Astrocyte (in vitro differentiated cells and primary cell): Measurements from ENCODE around the gene AQP12A. TPM values are rescaled to one million over a fixed set of nuclear protein-coding genes. Genes with fewer than 3 reads are reported as not detected.

Experiments
- DNase-seq: peaks from one replicate; pipeline ENCODE4 v3.0.0-alpha.2; 2010; ENCODE audit warnings: low read depth
- FAIRE-seq: peaks from 2 replicates; lab custom pipeline; 2011; peaks lifted over from hg19 to GRCh38; lab: Jason Lieb, UNC
- H2AFZ ChIP-seq: 2 replicates; pipeline ENCODE4 v1.6.0; 2012; ENCODE audit warnings: low read depth, low read length, inconsistent platforms
- H3K27ac ChIP-seq: 2 replicates; pipeline ENCODE4 v1.5.1; 2011; ENCODE audit warnings: low read depth, low read length, inconsistent platforms
- H3K27me3 ChIP-seq: 2 replicates; pipeline ENCODE4 v1.6.0; 2011; ENCODE audit warnings: low read length, inconsistent platforms; ENCODE audit not compliant: insufficient read depth
- H3K36me3 ChIP-seq: 2 replicates; pipeline ENCODE4 v1.5.1; 2011; ENCODE audit warnings: low read length, inconsistent platforms; ENCODE audit not compliant: insufficient read depth
- H3K4me1 ChIP-seq: 2 replicates; pipeline ENCODE4 v1.5.1; 2011; ENCODE audit warnings: low read length, inconsistent platforms; ENCODE audit not compliant: insufficient read depth
- H3K4me2 ChIP-seq: 2 replicates; pipeline ENCODE4 v1.6.0; 2012; ENCODE audit warnings: low read length, inconsistent platforms
- H3K4me3 ChIP-seq: 2 replicates; pipeline ENCODE4 v1.5.1; 2011; ENCODE audit warnings: low read depth, mild to moderate bottlenecking, low read length, inconsistent platforms; ENCODE audit not compliant: insufficient read depth
- H3K79me2 ChIP-seq: 2 replicates; pipeline ENCODE4 v1.6.0; 2012; ENCODE audit warnings: mild to moderate bottlenecking, low read length, inconsistent platforms; ENCODE audit not compliant: insufficient read depth
- H3K9ac ChIP-seq: 2 replicates; pipeline ENCODE4 v1.6.0; 2012; ENCODE audit warnings: mild to moderate bottlenecking, low read length, inconsistent platforms
- H3K9me3 ChIP-seq: 2 replicates; pipeline ENCODE4 v1.5.1; 2012; ENCODE audit warnings: low read depth, mild to moderate bottlenecking, low read length, inconsistent platforms; ENCODE audit not compliant: insufficient read depth
- H4K20me1 ChIP-seq: 2 replicates; pipeline ENCODE4 v1.6.0; 2012; ENCODE audit warnings: low read length, inconsistent platforms; ENCODE audit not compliant: insufficient read depth
- H3K27ac Mint-ChIP-seq: one replicate; pipeline ENCODE4 v1.8.0; 2021; ENCODE audit warnings: mild to moderate bottlenecking, mixed read lengths; ENCODE audit not compliant: unreplicated experiment
- H3K27me3 Mint-ChIP-seq: one replicate; pipeline ENCODE4 v1.8.0; 2021; ENCODE audit warnings: low read depth, mixed read lengths; ENCODE audit not compliant: unreplicated experiment
- H3K36me3 Mint-ChIP-seq: one replicate; pipeline ENCODE4 v1.8.0; 2021; ENCODE audit warnings: low read depth, mixed read lengths; ENCODE audit not compliant: unreplicated experiment
- H3K4me1 Mint-ChIP-seq: one replicate; pipeline ENCODE4 v1.8.0; 2021; ENCODE audit warnings: low read depth, mixed read lengths; ENCODE audit not compliant: unreplicated experiment
- H3K4me3 Mint-ChIP-seq: one replicate; pipeline ENCODE4 v1.8.0; 2021; ENCODE audit warnings: mild to moderate bottlenecking, moderate library complexity, mixed read lengths; ENCODE audit not compliant: unreplicated experiment
- H3K9me3 Mint-ChIP-seq: one replicate; pipeline ENCODE4 v1.8.0; 2021; ENCODE audit warnings: mild to moderate bottlenecking, mixed read lengths; ENCODE audit not compliant: unreplicated experiment
- CTCF ChIP-seq: IDR thresholded peaks from 2 replicates; pipeline ENCODE4 v1.5.1; 2011; ENCODE audit warnings: low read depth, mild to moderate bottlenecking, inconsistent platforms, low read length, moderate library complexity; ENCODE audit not compliant: insufficient read depth
- EZH2 ChIP-seq: IDR thresholded peaks from 2 replicates; pipeline ENCODE4 v1.6.1; 2012; ENCODE audit warnings: mild to moderate bottlenecking, low read length, inconsistent platforms; ENCODE audit not compliant: insufficient read depth
- total RNA-seq: library from RNA; stranded (reverse); gene quantifications from 2 replicates; pipeline ENCODE4 v1.2.1, GENCODE V29; 2021

The AQP12A gene
- total RNA-seq, 1 donor from 2014 or later: not detected

- Mint-ChIP-seq H3K27ac (no peak overlapping the region), H3K36me3 (peaks cover 3% of the 10 kb centered on the region), H3K4me1 (no peaks in the 10 kb centered on the region), H3K4me3 (no peak overlapping the region), H3K27me3 (peaks cover 15% of the 10 kb centered on the region), H3K9me3 (no peaks in the 10 kb centered on the region)
- no peak overlapping the region for H3K9ac ChIP-seq
- no peaks in the 10 kb centered on the region for H3K9me3 ChIP-seq
- no peak overlapping the region for H3K27ac ChIP-seq
- DNase-seq (no peak), FAIRE-seq (no peak)
- no peak overlapping the region for H3K4me2 ChIP-seq
- no peaks in the 10 kb centered on the region for H3K36me3 ChIP-seq
- H3K27me3 ChIP-seq: peaks cover 4% of the 10 kb centered on the region
- H3K4me1 ChIP-seq: no peaks in the 10 kb centered on the region
- H3K4me3 ChIP-seq: no peak overlapping the region
- H4K20me1 ChIP-seq: no peaks in the 10 kb centered on the region
- TF ChIP-seq CTCF (no peak), EZH2 (no peak)
- no peak overlapping the region for H2AFZ ChIP-seq
- no peaks in the 10 kb centered on the region for H3K79me2 ChIP-seq
These were observed 22.5 kb downstream of the AQP12A start for GRCh38 chr2:240713928-240714746.

GRCh38 chr2:240714747-240715725 is 23.4 kb downstream of the AQP12A start:
- Histone ChIP-seq H2AFZ (no peak overlapping the region), H4K20me1 (no peaks in the 10 kb centered on the region), H3K27me3 (no peaks in the 10 kb centered on the region), H3K4me2 (no peak overlapping the region), H3K9me3 (no peaks in the 10 kb centered on the region), H3K4me3 (no peak overlapping the region), H3K9ac (no peak overlapping the region), H3K36me3 (no peaks in the 10 kb centered on the region), H3K4me1 (no peaks in the 10 kb centered on the region), H3K27ac (no peak overlapping the region), H3K79me2 (no peaks in the 10 kb centered on the region)
- no peak for FAIRE-seq
- Mint-ChIP-seq H3K36me3 (peaks cover 3% of the 10 kb centered on the region), H3K27ac (no peak overlapping the region), H3K4me3 (no peak overlapping the region), H3K27me3 (peaks cover 15% of the 10 kb centered on the region), H3K4me1 (no peaks in the 10 kb centered on the region), H3K9me3 (no peaks in the 10 kb centered on the region)
- no peak for DNase-seq
- no peak for TF ChIP-seq CTCF
- TF ChIP-seq EZH2: no peak
